ENCODE measurements around the gene GFOD1.

- TF ChIP-seq CTCF (IDR thresholded peaks at IDR 0.05), result no peak
- no peak for TF ChIP-seq POLR2A (IDR thresholded peaks at IDR 0.05)
Observed at GRCh38 chr6:13445005-13445743, 42.2 kb downstream of the GFOD1 start.

Data from esophagus squamous epithelium (tissue), 4 donors.